ENCODE results near the gene NTRK3.

The NTRK3 gene

DNA sequence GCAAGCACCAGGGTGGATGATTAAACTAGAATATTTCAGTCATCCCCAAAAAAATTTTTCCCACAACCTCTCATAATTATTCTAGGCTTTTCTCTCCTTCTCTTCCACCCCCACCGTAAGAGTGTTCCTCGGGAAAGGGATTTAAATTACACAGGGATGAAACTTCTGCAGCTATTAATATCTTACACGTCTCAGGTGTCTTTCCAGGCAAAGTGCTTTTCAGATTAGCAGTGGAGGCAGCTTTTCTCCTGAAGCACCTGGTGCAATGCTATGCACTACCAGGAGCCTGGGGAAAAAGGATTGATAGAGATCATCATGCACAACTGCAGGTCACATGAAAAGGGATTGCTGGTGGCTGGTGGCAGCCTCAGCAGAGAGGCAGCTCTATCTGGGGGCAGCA is 250.4 kb downstream of the NTRK3 start:
- H3K4me3 ChIP-seq (ENCODE audit: low read length), result no peak overlapping the region
- TF ChIP-seq ZNF274 (IDR thresholded peaks at IDR 0.05; ENCODE audit: low read depth, low read length), result no peak

- no peak overlapping the region for H3K4me3 ChIP-seq (ENCODE audit: low read length)
- TF ChIP-seq ZNF274 (IDR thresholded peaks at IDR 0.05; ENCODE audit: low read depth, low read length), result no peak
These were observed 252.1 kb downstream of the NTRK3 start for GRCh38 chr15:88004399-88004798.

DNA sequence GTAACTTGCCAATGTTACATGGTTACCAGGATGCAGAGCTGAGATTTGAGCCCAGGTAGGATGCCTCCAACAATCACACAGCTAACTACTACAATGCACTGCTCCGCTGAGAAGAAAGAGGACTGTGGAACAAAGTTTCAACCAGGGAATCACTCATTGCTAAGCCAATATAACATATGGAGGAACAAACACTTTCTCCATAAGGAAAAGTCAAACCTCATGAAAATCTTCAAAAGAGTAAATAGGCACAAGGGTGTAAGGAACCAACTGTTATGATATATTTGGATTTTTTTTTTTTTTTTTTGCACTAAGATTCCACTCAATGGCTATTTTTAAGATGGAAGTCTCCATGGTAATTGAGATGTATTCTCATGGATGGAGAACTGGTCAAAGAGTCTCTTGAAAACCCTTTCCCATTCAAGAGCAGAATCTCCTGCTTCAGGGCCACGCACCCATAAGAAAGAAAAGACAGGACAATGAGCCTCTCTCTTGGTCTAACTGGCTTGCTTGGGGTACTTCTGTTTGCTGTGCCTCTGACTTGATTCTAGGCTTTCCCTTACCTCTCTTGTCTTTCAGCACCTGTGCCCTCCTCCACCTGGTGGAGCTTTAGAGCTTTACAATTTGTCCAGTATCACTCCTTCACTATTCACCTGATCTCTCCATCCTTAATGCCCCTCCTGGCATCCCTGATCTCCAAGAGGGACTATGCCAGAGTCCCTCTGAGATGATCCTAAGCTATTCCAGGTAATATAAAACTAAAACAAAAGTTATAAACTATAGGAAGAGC is 252.8 kb downstream of the NTRK3 start:
- TF ChIP-seq ZNF274 (IDR thresholded peaks at IDR 0.05; ENCODE audit: low read depth, low read length), result no peak
- no peak overlapping the region for H3K4me3 ChIP-seq (ENCODE audit: low read length)

DNA sequence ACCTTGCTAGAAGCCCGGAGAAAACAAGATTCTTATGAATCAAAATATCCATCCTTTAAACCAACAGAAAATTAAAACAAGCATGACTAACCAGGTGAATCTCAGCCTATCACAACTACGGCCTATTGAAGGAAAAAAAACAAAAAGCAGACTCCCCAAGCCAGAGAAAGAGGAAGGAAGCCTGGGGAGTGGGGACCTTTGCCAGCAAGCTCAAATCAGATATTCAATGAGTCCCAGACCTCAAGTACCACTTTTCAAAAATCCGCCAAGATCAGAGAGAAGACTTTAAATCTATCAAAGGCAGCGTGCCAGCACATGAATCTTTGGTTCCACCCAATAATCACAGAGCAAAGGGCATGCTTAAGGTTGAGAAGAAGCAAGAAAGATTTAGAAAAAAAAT is 253.8 kb downstream of the NTRK3 start:
- H3K4me3 ChIP-seq (ENCODE audit: low read length), result no peak overlapping the region
- no peak for TF ChIP-seq ZNF274 (IDR thresholded peaks at IDR 0.05; ENCODE audit: low read depth, low read length)

DNA sequence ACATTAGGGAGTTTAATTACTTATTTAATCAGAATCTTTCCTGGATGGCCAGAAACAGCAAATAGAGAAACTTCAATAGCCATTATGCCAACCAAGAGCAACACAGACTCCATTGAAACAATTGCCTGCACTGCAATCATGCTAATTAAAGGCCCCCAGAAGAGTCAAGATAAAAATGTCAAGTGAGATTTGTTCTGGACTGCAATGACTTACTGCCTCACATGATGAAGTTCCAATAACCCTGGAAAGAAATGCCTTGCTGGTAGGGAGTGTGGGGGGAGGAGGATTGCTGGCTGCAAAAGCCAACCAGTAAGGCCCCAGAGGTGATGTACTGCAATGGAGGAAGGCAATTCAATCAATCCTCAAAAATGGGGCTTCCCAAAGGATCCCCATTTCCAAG is 257.9 kb downstream of the NTRK3 start:
- no peak overlapping the region for H3K4me3 ChIP-seq (ENCODE audit: low read length)

GRCh38 chr15:87986776-87987175 is 269.8 kb downstream of the NTRK3 start:
- TF ChIP-seq ZNF274 (IDR thresholded peaks at IDR 0.05; ENCODE audit: low read depth, low read length), result no peak

More for the DNA sequence above, 257.9 kb downstream of the NTRK3 start:
- TF ChIP-seq ZNF274 (IDR thresholded peaks at IDR 0.05; ENCODE audit: low read depth, low read length), result no peak

GRCh38 chr15:87985451-87985850 is 271.1 kb downstream of the NTRK3 start:
- no peak overlapping the region for H3K4me3 ChIP-seq (ENCODE audit: low read length)
- TF ChIP-seq ZNF274 (IDR thresholded peaks at IDR 0.05; ENCODE audit: low read depth, low read length), result no peak

More at GRCh38 chr15:87986776-87987175, 269.8 kb downstream of the NTRK3 start:
- no peak overlapping the region for H3K4me3 ChIP-seq (ENCODE audit: low read length)

DNA sequence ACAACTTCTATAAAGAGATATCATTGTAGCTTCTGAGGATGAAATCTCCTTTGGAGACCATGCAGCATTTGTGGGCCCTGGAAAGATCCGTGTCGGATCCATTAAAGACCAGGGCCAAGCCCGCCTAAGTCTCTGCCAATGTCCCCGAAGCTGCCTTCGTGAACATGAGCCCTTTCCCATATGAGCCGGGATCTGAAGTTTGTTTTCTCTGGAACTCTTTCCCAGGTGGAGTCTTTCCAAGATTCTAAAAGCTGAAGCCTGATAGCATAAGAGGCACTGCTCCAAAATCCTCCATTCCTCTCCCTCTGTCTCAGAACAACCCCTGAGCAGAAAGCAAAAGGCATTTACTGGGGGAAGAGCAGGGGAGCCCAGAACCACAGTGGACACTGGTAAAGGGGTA is 274.6 kb downstream of the NTRK3 start:
- TF ChIP-seq ZNF274 (IDR thresholded peaks at IDR 0.05; ENCODE audit: low read depth, low read length), result no peak
- no peak overlapping the region for H3K4me3 ChIP-seq (ENCODE audit: low read length)

GRCh38 chr15:87977907-87978306 is 278.6 kb downstream of the NTRK3 start:
- TF ChIP-seq ZNF274 (IDR thresholded peaks at IDR 0.05; ENCODE audit: low read depth, low read length), result no peak
- no peak overlapping the region for H3K4me3 ChIP-seq (ENCODE audit: low read length)

DNA sequence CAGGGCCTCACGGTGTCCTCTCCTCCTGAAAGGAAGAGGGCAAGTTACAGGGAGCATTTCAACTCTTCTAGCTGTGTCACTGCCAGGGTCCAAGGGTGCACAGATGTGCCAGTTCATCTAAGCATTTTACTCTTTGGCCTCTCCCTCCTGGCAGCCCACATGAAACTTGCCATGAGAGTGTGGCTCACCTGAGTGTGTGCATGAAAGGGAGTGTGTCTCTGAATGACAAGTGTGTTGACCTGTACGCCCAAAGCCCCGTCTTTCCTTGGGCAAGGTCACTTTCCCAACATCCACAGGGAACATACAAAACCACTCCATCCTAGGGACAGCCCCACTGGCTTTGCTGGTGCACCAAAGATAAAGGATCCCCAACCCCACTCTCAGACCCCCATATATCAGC is 280.0 kb downstream of the NTRK3 start:
- H3K4me3 ChIP-seq (ENCODE audit: low read length), result no peak overlapping the region

GRCh38 chr15:87973501-87974215 is 282.9 kb downstream of the NTRK3 start:
- no peak for TF ChIP-seq ZNF274 (IDR thresholded peaks at IDR 0.05; ENCODE audit: low read depth, low read length)
- H3K4me3 ChIP-seq (ENCODE audit: low read length), result no peak overlapping the region

More for the DNA sequence above, 280.0 kb downstream of the NTRK3 start:
- TF ChIP-seq ZNF274 (IDR thresholded peaks at IDR 0.05; ENCODE audit: low read depth, low read length), result no peak

DNA sequence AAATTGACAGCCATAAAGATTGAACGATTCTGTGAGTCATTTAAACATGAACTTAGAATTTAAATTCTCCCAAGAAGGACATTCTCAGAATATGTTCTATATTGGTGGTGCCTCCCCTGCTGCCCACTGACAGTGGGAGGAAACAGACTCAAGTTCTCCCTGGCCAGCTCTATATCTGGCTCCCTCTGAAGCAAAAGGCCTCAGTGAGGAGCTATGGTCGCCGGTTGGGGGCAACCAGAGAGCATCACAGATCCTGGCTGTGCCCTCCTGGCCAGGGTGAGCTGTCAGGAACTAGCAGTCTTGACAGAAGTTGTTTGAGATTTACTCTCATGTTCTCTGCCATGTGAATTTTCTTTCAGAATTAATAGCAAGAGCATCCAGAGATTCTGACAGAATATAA is 285.5 kb downstream of the NTRK3 start:
- TF ChIP-seq ZNF274 (IDR thresholded peaks at IDR 0.05; ENCODE audit: low read depth, low read length), result no peak

DNA sequence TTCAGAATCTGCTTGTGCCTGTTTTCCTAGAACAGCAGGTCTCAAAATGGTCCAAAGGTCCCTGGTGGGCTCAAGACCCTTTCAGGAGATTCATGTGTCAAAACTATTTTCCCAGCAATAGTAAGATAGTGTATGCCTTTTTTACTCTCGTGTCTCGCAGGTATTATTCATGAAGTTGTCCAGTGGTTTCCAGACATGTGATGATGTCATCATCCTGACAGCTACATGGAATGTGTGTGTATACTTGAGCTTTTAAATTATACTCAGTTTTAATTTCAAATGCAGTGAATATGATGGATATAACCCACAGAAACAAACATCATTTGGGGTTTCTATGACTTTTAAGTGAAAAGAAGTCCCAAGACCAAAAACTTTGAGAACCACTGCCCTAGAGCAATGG is 288.6 kb downstream of the NTRK3 start:
- TF ChIP-seq ZNF274 (IDR thresholded peaks at IDR 0.05; ENCODE audit: low read depth, low read length), result no peak
- no peak overlapping the region for H3K4me3 ChIP-seq (ENCODE audit: low read length)

More for the DNA sequence above, 285.5 kb downstream of the NTRK3 start:
- no peak overlapping the region for H3K4me3 ChIP-seq (ENCODE audit: low read length)

GRCh38 chr15:87965304-87965703 is 291.2 kb downstream of the NTRK3 start:
- H3K4me3 ChIP-seq (ENCODE audit: low read length), result no peak overlapping the region
- no peak for TF ChIP-seq ZNF274 (IDR thresholded peaks at IDR 0.05; ENCODE audit: low read depth, low read length)

DNA sequence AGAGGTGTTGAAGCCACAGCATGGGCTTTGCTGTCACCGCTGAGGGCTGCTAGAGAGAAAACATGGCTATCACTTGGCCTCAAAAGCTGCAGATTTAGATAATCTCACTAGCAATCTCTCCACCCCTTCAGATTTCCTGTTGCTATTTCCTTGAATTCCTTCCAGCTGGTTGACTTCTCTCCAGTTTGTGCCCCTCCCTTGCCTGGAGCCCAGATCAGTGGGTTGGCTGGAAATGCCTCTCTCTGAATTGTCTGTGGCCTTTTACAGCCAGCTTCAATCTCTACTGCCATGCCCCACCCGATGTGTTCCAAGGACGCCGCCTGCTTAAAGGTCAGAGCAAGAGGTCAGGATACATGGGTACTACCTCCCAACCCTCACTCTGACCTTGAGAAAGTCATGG is 294.1 kb downstream of the NTRK3 start:
- no peak for TF ChIP-seq ZNF274 (IDR thresholded peaks at IDR 0.05; ENCODE audit: low read depth, low read length)
- no peak overlapping the region for H3K4me3 ChIP-seq (ENCODE audit: low read length)
